ENCODE measurements around the gene P4HB. TPM values are rescaled to one million over a fixed set of nuclear protein-coding genes. Genes with fewer than 3 reads are reported as not detected.
"Not testable (repeated sequence)": the region's sequence is repeated elsewhere in the genome, so short reads cannot be mapped to it uniquely, and the experiment has no call there.

The P4HB gene
- total and polyA plus RNA-seq, 5 donors from 2014 or later, result 186 to 231 (median 213) TPM

- H3K9me3 ChIP-seq (ENCODE audit: control insufficient read depth in 2 of 2, low read length in 2 of 2); H3K36me3 Mint-ChIP-seq; H3K27ac Mint-ChIP-seq; H3K4me1 Mint-ChIP-seq; H3K4me3 Mint-ChIP-seq; H3K9me3 Mint-ChIP-seq; H3K4me3 ChIP-seq (ENCODE audit: low read depth, low read length); DNase-seq; H3K27ac ChIP-seq (ENCODE audit: insufficient read depth, low read length, poor library complexity, severe bottlenecking); ATAC-seq (ENCODE audit: low read depth in 2 of 2); H3K27me3 ChIP-seq (ENCODE audit: control insufficient read depth, insufficient read depth, low read length); H3K27me3 Mint-ChIP-seq; H3K4me1 ChIP-seq (ENCODE audit: control insufficient read depth, insufficient read depth, low read length, poor library complexity, severe bottlenecking): not testable (repeated sequence)
- peaks cover 19% of the 10 kb centered on the region for H3K36me3 ChIP-seq (ENCODE audit: control insufficient read depth, insufficient read depth, low read length)
Measured at GRCh38 chr17:81840059-81840458, 20.3 kb downstream of the P4HB start.

DNA sequence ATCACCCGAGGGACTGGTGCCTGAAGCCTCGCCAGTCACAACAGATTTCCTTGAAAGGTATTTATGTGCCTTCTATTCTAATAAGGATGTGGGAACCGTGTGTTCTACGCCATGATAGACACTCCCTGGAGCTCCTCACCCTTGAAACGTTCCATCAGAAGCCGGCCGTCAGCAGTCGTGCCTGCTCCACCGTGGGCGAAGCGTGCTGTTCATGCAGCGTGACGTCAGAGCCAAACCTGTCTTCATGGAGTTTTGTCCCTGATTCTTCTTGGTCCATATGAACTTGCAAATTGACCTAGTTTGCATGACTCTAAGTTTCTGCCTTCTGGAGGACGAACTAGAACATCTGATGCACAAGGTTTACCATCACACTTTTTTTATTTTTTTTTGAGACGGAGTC lies 21.0 kb downstream of the P4HB start:
- Mint-ChIP-seq H3K27ac (no peak overlapping the region), H3K4me3 (no peak overlapping the region), H3K9me3 (no peaks in the 10 kb centered on the region), H3K4me1 (no peaks in the 10 kb centered on the region), H3K36me3 (no peaks in the 10 kb centered on the region), H3K27me3 (no peaks in the 10 kb centered on the region)
- no peaks in the 10 kb centered on the region for H3K4me1 ChIP-seq (ENCODE audit: control insufficient read depth, insufficient read depth, low read length, poor library complexity, severe bottlenecking)
- H3K36me3 ChIP-seq (ENCODE audit: control insufficient read depth, insufficient read depth, low read length), result peaks cover 11% of the 10 kb centered on the region
- ATAC-seq (ENCODE audit: low read depth in 2 of 2) (no peak), DNase-seq (no peak)
- H3K27me3 ChIP-seq (ENCODE audit: control insufficient read depth, insufficient read depth, low read length), result no peaks in the 10 kb centered on the region
- H3K27ac ChIP-seq (ENCODE audit: insufficient read depth, low read length, poor library complexity, severe bottlenecking), result no peak overlapping the region
- no peaks in the 10 kb centered on the region for H3K9me3 ChIP-seq (ENCODE audit: control insufficient read depth in 2 of 2, low read length in 2 of 2)
- H3K4me3 ChIP-seq (ENCODE audit: low read depth, low read length), result no peak overlapping the region

DNA sequence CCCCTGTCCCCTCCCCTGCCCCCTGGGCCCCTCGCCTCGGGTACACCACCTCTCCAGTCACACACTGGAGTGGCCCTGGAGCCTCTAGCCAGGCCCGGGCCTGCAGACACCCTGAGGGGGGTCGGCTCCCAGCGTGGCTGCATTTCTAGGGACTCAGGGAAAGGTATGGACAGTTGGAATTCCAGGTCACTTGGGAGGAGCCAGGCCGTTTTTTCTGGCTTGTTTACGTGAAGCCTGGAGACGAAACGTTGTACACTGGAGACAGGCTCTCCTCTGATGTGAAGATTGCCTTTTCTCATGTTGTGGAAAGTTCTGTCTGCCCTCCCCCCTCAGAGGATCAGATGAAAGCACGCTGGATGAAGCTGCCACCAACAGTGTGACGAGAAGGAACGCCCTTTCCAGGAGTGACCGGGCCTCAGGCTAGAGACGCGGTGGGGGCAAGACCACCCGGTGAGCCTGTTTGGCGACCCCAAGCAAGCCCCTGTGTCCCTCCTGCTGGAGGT lies 21.5 kb downstream of the P4HB start:
- no peaks in the 10 kb centered on the region for H3K27me3 Mint-ChIP-seq
- peaks cover 0 to under 1% (median 0%) of the 10 kb centered on the region in 4 donors for H3K4me1 Mint-ChIP-seq
- H3K4me3 Mint-ChIP-seq, result no peak overlapping the region
- H3K9me3 Mint-ChIP-seq, result no peaks in the 10 kb centered on the region
- no peak for ATAC-seq (ENCODE audit: low read depth in 2 of 2)
- no peaks in the 10 kb centered on the region for H3K36me3 Mint-ChIP-seq
- Histone ChIP-seq H3K36me3 (ENCODE audit: control insufficient read depth, insufficient read depth, low read length) (peaks cover 8% of the 10 kb centered on the region), H3K9me3 (ENCODE audit: control insufficient read depth in 2 of 2, low read length in 2 of 2) (no peaks in the 10 kb centered on the region), H3K4me1 (ENCODE audit: control insufficient read depth, insufficient read depth, low read length, poor library complexity, severe bottlenecking) (peaks cover 3% of the 10 kb centered on the region), H3K27ac (ENCODE audit: insufficient read depth, low read length, poor library complexity, severe bottlenecking) (no peak overlapping the region), H3K4me3 (ENCODE audit: low read depth, low read length) (no peak overlapping the region), H3K27me3 (ENCODE audit: control insufficient read depth, insufficient read depth, low read length) (no peaks in the 10 kb centered on the region)
- no peak overlapping the region for H3K27ac Mint-ChIP-seq
- no peak for DNase-seq

DNA sequence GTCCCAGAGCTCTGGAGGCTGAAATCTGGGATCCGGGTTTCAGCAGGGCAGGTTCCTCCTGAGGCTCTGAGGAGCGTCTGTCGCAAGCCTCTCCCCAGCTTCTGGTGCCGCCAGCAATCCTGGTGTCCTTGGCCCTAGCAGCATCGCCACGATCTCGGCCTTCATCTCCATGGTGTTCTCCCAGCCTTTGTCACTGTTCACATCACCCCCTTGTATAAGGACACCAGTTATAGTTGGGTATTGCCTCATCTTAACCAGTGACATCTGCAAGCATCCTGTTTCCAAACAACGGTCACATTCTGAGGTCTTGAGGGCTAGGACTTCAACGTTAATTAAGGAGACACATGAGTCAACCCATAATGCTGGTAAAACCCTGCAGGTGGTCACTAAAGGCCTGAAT lies 22.7 kb downstream of the P4HB start:
- Mint-ChIP-seq H3K27ac (no peak overlapping the region), H3K4me3 (peak overlapping the region in 1 of 4 donors; percentile 77), H3K27me3 (no peaks in the 10 kb centered on the region), H3K36me3 (no peaks in the 10 kb centered on the region), H3K4me1 (peaks cover 0 to 4% (median under 1%) of the 10 kb centered on the region in 4 donors), H3K9me3 (no peaks in the 10 kb centered on the region)
- no peaks in the 10 kb centered on the region for H3K9me3 ChIP-seq (ENCODE audit: control insufficient read depth in 2 of 2, low read length in 2 of 2)
- ATAC-seq (ENCODE audit: low read depth in 2 of 2) (no peak), DNase-seq (no peak)
- H3K4me1 ChIP-seq (ENCODE audit: control insufficient read depth, insufficient read depth, low read length, poor library complexity, severe bottlenecking), result peaks cover 9% of the 10 kb centered on the region
- no peak overlapping the region for H3K27ac ChIP-seq (ENCODE audit: insufficient read depth, low read length, poor library complexity, severe bottlenecking)
- no peak overlapping the region for H3K4me3 ChIP-seq (ENCODE audit: low read depth, low read length)
- no peaks in the 10 kb centered on the region for H3K36me3 ChIP-seq (ENCODE audit: control insufficient read depth, insufficient read depth, low read length)
- H3K27me3 ChIP-seq (ENCODE audit: control insufficient read depth, insufficient read depth, low read length), result no peaks in the 10 kb centered on the region

DNA sequence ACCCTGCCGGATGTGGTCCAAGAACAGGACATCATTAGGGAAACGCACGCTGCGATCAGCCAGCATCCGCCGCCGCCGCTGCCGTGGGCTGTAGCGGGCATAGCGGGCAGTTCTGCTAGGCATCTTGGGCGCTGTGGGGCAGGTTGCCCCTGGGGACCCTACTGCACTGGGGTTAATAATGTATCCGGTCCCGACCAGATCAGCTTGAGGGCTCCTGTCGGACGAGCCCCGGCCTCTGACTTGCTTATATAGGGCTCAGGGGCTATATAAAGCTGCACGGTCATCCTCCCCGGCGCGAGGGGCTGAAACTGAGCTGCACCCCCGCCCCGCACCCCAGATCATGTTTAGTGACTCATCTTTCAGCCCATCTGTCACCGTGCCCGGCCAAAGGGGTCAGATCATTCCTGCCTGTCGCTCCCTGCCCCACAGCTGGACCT lies 25.5 kb downstream of the P4HB start, which contains the start of gene PPP1R27:
PPP1R27 (minus strand) TSS at position 220 of the 437 bp plus-strand sequence; CDS start at position 123, 97 bp downstream.
- peak within 1 kb of the TSS; percentile 92 for H3K27ac ChIP-seq (ENCODE audit: insufficient read depth, low read length, poor library complexity, severe bottlenecking)
- no peak for ATAC-seq (ENCODE audit: low read depth in 2 of 2)
- peaks cover 24% of the 10 kb centered on the region for H3K4me1 ChIP-seq (ENCODE audit: control insufficient read depth, insufficient read depth, low read length, poor library complexity, severe bottlenecking)
- no peak for DNase-seq
- no peaks in the 10 kb centered on the region for H3K36me3 ChIP-seq (ENCODE audit: control insufficient read depth, insufficient read depth, low read length)
- H3K27ac Mint-ChIP-seq, result peak within 1 kb of the TSS; percentile 88 to 91 (median 88)
- no peaks in the 10 kb centered on the region for H3K36me3 Mint-ChIP-seq
- H3K27me3 ChIP-seq (ENCODE audit: control insufficient read depth, insufficient read depth, low read length), result no peaks in the 10 kb centered on the region
- peaks cover 5 to 19% (median 9%) of the 10 kb centered on the region in 4 donors for H3K4me1 Mint-ChIP-seq
- H3K4me3 ChIP-seq (ENCODE audit: low read depth, low read length), result no peak within 1 kb of the TSS
- H3K4me3 Mint-ChIP-seq, result peak within 1 kb of the TSS; percentile 83 to 92 (median 88)
- H3K9me3 ChIP-seq (ENCODE audit: control insufficient read depth in 2 of 2, low read length in 2 of 2), result no peaks in the 10 kb centered on the region
- no peaks in the 10 kb centered on the region for H3K9me3 Mint-ChIP-seq
- no peaks in the 10 kb centered on the region for H3K27me3 Mint-ChIP-seq

- no peaks in the 10 kb centered on the region for H3K36me3 ChIP-seq (ENCODE audit: control insufficient read depth, insufficient read depth, low read length)
- peak in 1 of 3 donors; percentile 5 for DNase-seq
- peak overlapping the region; percentile 92 for H3K27ac ChIP-seq (ENCODE audit: insufficient read depth, low read length, poor library complexity, severe bottlenecking)
- H3K9me3 Mint-ChIP-seq, result no peaks in the 10 kb centered on the region
- H3K27me3 Mint-ChIP-seq, result no peaks in the 10 kb centered on the region
- H3K4me1 ChIP-seq (ENCODE audit: control insufficient read depth, insufficient read depth, low read length, poor library complexity, severe bottlenecking), result peaks cover 24% of the 10 kb centered on the region
- no peaks in the 10 kb centered on the region for H3K36me3 Mint-ChIP-seq
- no peaks in the 10 kb centered on the region for H3K27me3 ChIP-seq (ENCODE audit: control insufficient read depth, insufficient read depth, low read length)
- H3K4me3 Mint-ChIP-seq, result peak overlapping the region; percentile 83 to 92 (median 88)
- H3K27ac Mint-ChIP-seq, result peak overlapping the region; percentile 88 to 91 (median 88)
- no peak for ATAC-seq (ENCODE audit: low read depth in 2 of 2)
- H3K9me3 ChIP-seq (ENCODE audit: control insufficient read depth in 2 of 2, low read length in 2 of 2), result no peaks in the 10 kb centered on the region
- peaks cover 5 to 23% (median 9%) of the 10 kb centered on the region in 4 donors for H3K4me1 Mint-ChIP-seq
- H3K4me3 ChIP-seq (ENCODE audit: low read depth, low read length), result no peak overlapping the region
Measured at GRCh38 chr17:81833921-81834830, 26.2 kb downstream of the P4HB start.

DNA sequence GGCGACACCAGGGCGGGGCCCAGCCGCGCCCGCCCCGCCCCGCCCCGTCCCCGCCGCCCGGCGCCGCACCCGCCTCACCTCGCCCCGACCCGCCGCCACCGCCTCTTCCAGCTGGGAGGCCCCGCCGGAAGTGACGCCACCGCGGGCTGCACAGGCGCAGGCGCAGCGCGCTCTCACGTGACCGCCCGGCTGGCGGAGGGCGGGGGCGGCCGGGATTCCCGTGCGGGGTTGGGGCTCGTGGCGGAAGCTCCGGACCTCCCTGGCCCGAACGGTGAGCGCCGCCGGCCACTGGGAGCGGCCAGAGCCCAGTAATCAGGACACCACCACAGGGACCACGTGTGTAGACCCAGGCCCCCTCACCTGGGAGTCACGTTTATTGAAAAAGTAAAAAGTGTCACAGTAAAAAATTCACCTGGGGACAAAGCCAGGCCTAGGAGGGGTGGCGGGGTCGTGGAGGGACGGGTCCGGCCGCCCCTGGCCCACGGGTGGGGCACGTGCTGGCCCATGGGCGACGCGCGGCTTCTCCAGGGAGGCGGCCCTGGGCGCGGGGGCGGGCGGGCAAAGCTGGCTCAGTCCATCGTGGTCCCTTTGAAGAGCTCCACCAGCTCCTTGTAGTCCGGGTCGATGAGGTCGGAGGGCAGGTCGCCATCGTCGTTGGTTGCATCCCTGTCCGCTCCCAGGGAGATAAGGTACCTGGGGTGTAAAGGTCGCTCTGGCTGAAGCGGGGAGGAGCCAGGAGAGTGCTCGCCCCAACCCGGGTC lies 27.0 kb downstream of the P4HB start, which contains the start of gene MCRIP1:
MCRIP1 (minus strand) TSS at position 132 of the 761 bp plus-strand sequence. CDS start 8,785 bp downstream, outside the sequence.
- Mint-ChIP-seq H3K27me3 (no peaks in the 10 kb centered on the region), H3K36me3 (no peaks in the 10 kb centered on the region), H3K4me1 (peaks cover 5 to 25% (median 11%) of the 10 kb centered on the region in 4 donors), H3K27ac (peak within 1 kb of the TSS; percentile 88 to 98 (median 93)), H3K4me3 (peak within 1 kb of the TSS; percentile 91 to 97 (median 95)), H3K9me3 (no peaks in the 10 kb centered on the region)
- Histone ChIP-seq H3K27ac (ENCODE audit: insufficient read depth, low read length, poor library complexity, severe bottlenecking) (peak within 1 kb of the TSS; percentile 92), H3K9me3 (ENCODE audit: control insufficient read depth in 2 of 2, low read length in 2 of 2) (no peaks in the 10 kb centered on the region), H3K4me1 (ENCODE audit: control insufficient read depth, insufficient read depth, low read length, poor library complexity, severe bottlenecking) (peaks cover 24% of the 10 kb centered on the region), H3K27me3 (ENCODE audit: control insufficient read depth, insufficient read depth, low read length) (no peaks in the 10 kb centered on the region), H3K36me3 (ENCODE audit: control insufficient read depth, insufficient read depth, low read length) (no peaks in the 10 kb centered on the region), H3K4me3 (ENCODE audit: low read depth, low read length) (peak within 1 kb of the TSS; percentile 71)
- peak; percentile 91 to 95 (median 91) for DNase-seq
- peak; percentile 79 to 81 for ATAC-seq (ENCODE audit: low read depth in 2 of 2)
